ENCODE data around the gene SLC35G4. TPM values are rescaled to one million over a fixed set of nuclear protein-coding genes. Genes with fewer than 3 reads are reported as not detected.
"Not testable (repeated sequence)": the region's sequence is repeated elsewhere in the genome, so short reads cannot be mapped to it uniquely, and the experiment has no call there.

The SLC35G4 gene
- not detected for total RNA-seq
- not detected for polyA plus RNA-seq (ENCODE audit: insufficient read depth in 1 of 8, insufficient read length in 8 of 8, low replicate concordance in 1 of 8)
- long read RNA-seq, donor 1: 0 reads
- long read RNA-seq, donor 2: 0 reads
- long read RNA-seq, donor 3: 0 reads
- long read RNA-seq, donor 4: 0 reads
- long read RNA-seq, donor 5, partial matches to known transcripts: 0 of 1 reads
- long read RNA-seq, donor 5, other reads (novel, unspliced or antisense): 0 of 1 reads
- long read RNA-seq, donor 6: 0 reads
- long read RNA-seq, donor 7: 0 reads
- long read RNA-seq, donor 8: 0 reads
- long read RNA-seq, donor 9: 0 reads
- long read RNA-seq, donor 10: 0 reads
- long read RNA-seq, donor 11: 0 reads

- not testable (repeated sequence) for H3K4me1 ChIP-seq (ENCODE audit: control insufficient read depth, insufficient read depth, low read length); DNase-seq; H3K36me3 ChIP-seq (ENCODE audit: control insufficient read depth, insufficient read depth, low read length); H3K4me3 ChIP-seq (ENCODE audit: low read length); H3K27ac ChIP-seq (ENCODE audit: low read length); H3K9me3 ChIP-seq (replicated peaks; ENCODE audit: control insufficient read depth, low read depth, low read length); H3K27me3 ChIP-seq (ENCODE audit: control insufficient read depth, insufficient read depth, low read length)
- WGBS (ENCODE audit: insufficient coverage): 84% methylated on average over 4 of the region's 9 CpGs
Measured at GRCh38 chr18:11609488-11609887, at the start of gene SLC35G4. SLC35G4 (plus strand) TSS chr18:11609596; CDS start chr18:11609596, 0 bp downstream.

- Histone ChIP-seq H3K4me3 (ENCODE audit: low read length) (no peak overlapping the region), H3K36me3 (ENCODE audit: control insufficient read depth, insufficient read depth, low read length) (no peaks in the 10 kb centered on the region), H3K9me3 (replicated peaks; ENCODE audit: control insufficient read depth, low read depth, low read length) (no peaks in the 10 kb centered on the region), H3K27me3 (ENCODE audit: control insufficient read depth, insufficient read depth, low read length) (no peaks in the 10 kb centered on the region), H3K4me1 (ENCODE audit: control insufficient read depth, insufficient read depth, low read length) (no peaks in the 10 kb centered on the region), H3K27ac (ENCODE audit: low read length) (no peak overlapping the region)
- DNase-seq: no peak
- no CpG with 5 or more reads among the region's 4 CpGs for WGBS (ENCODE audit: insufficient coverage)
Measured at GRCh38 chr18:11561293-11561692, 48.1 kb upstream of the SLC35G4 start.

- Histone ChIP-seq H3K27ac (ENCODE audit: low read length) (no peak overlapping the region), H3K27me3 (ENCODE audit: control insufficient read depth, insufficient read depth, low read length) (no peaks in the 10 kb centered on the region), H3K36me3 (ENCODE audit: control insufficient read depth, insufficient read depth, low read length) (no peaks in the 10 kb centered on the region), H3K4me1 (ENCODE audit: control insufficient read depth, insufficient read depth, low read length) (no peaks in the 10 kb centered on the region), H3K4me3 (ENCODE audit: low read length) (no peak overlapping the region), H3K9me3 (replicated peaks; ENCODE audit: control insufficient read depth, low read depth, low read length) (no peaks in the 10 kb centered on the region)
- no peak for DNase-seq
- 60% methylated on average over 1 of the region's 5 CpGs for WGBS (ENCODE audit: insufficient coverage)
Measured at GRCh38 chr18:11565716-11566115, 43.7 kb upstream of the SLC35G4 start.

GRCh38 chr18:11566236-11566965, 43.0 kb upstream of the SLC35G4 start:
- no peak for DNase-seq
- WGBS (ENCODE audit: insufficient coverage): 63% methylated on average over 3 of the region's 5 CpGs
- H3K27me3 ChIP-seq (ENCODE audit: control insufficient read depth, insufficient read depth, low read length): no peaks in the 10 kb centered on the region
- H3K4me3 ChIP-seq (ENCODE audit: low read length): no peak overlapping the region
- no peaks in the 10 kb centered on the region for H3K36me3 ChIP-seq (ENCODE audit: control insufficient read depth, insufficient read depth, low read length)
- H3K4me1 ChIP-seq (ENCODE audit: control insufficient read depth, insufficient read depth, low read length): no peaks in the 10 kb centered on the region
- no peaks in the 10 kb centered on the region for H3K9me3 ChIP-seq (replicated peaks; ENCODE audit: control insufficient read depth, low read depth, low read length)
- no peak overlapping the region for H3K27ac ChIP-seq (ENCODE audit: low read length)

GRCh38 chr18:11567396-11567795, 42.0 kb upstream of the SLC35G4 start:
- Histone ChIP-seq H3K27ac (ENCODE audit: low read length) (no peak overlapping the region), H3K4me3 (ENCODE audit: low read length) (no peak overlapping the region), H3K36me3 (ENCODE audit: control insufficient read depth, insufficient read depth, low read length) (no peaks in the 10 kb centered on the region), H3K27me3 (ENCODE audit: control insufficient read depth, insufficient read depth, low read length) (no peaks in the 10 kb centered on the region), H3K9me3 (replicated peaks; ENCODE audit: control insufficient read depth, low read depth, low read length) (no peaks in the 10 kb centered on the region), H3K4me1 (ENCODE audit: control insufficient read depth, insufficient read depth, low read length) (no peaks in the 10 kb centered on the region)
- 75% methylated on average over 7 of the region's 7 CpGs for WGBS (ENCODE audit: insufficient coverage)
- no peak for DNase-seq

GRCh38 chr18:11570073-11570588, 39.3 kb upstream of the SLC35G4 start:
- Histone ChIP-seq H3K4me3 (ENCODE audit: low read length) (no peak overlapping the region), H3K9me3 (replicated peaks; ENCODE audit: control insufficient read depth, low read depth, low read length) (no peaks in the 10 kb centered on the region), H3K4me1 (ENCODE audit: control insufficient read depth, insufficient read depth, low read length) (no peaks in the 10 kb centered on the region), H3K27ac (ENCODE audit: low read length) (no peak overlapping the region), H3K36me3 (ENCODE audit: control insufficient read depth, insufficient read depth, low read length) (no peaks in the 10 kb centered on the region), H3K27me3 (ENCODE audit: control insufficient read depth, insufficient read depth, low read length) (no peaks in the 10 kb centered on the region)
- 73% methylated on average over 7 of the region's 10 CpGs for WGBS (ENCODE audit: insufficient coverage)
- DNase-seq: no peak

GRCh38 chr18:11570769-11571412, 38.5 kb upstream of the SLC35G4 start:
- Histone ChIP-seq H3K4me3 (ENCODE audit: low read length) (no peak overlapping the region), H3K36me3 (ENCODE audit: control insufficient read depth, insufficient read depth, low read length) (no peaks in the 10 kb centered on the region), H3K4me1 (ENCODE audit: control insufficient read depth, insufficient read depth, low read length) (no peaks in the 10 kb centered on the region), H3K27ac (ENCODE audit: low read length) (no peak overlapping the region), H3K9me3 (replicated peaks; ENCODE audit: control insufficient read depth, low read depth, low read length) (no peaks in the 10 kb centered on the region), H3K27me3 (ENCODE audit: control insufficient read depth, insufficient read depth, low read length) (no peaks in the 10 kb centered on the region)
- 88% methylated on average over 7 of the region's 14 CpGs for WGBS (ENCODE audit: insufficient coverage)
- peak; percentile 63 for DNase-seq

- no peaks in the 10 kb centered on the region for H3K9me3 ChIP-seq (replicated peaks; ENCODE audit: control insufficient read depth, low read depth, low read length)
- H3K27ac ChIP-seq (ENCODE audit: low read length): no peak overlapping the region
- H3K4me3 ChIP-seq (ENCODE audit: low read length): no peak overlapping the region
- WGBS (ENCODE audit: insufficient coverage): 89% methylated on average over 6 of the region's 9 CpGs
- H3K4me1 ChIP-seq (ENCODE audit: control insufficient read depth, insufficient read depth, low read length): no peaks in the 10 kb centered on the region
- no peaks in the 10 kb centered on the region for H3K27me3 ChIP-seq (ENCODE audit: control insufficient read depth, insufficient read depth, low read length)
- no peak for DNase-seq
- H3K36me3 ChIP-seq (ENCODE audit: control insufficient read depth, insufficient read depth, low read length): no peaks in the 10 kb centered on the region
Measured at GRCh38 chr18:11572201-11572600, 37.2 kb upstream of the SLC35G4 start.

- WGBS (ENCODE audit: insufficient coverage): 94% methylated on average over 1 of the region's 3 CpGs
Measured at GRCh38 chr18:11574545-11574944, 34.9 kb upstream of the SLC35G4 start.

More at GRCh38 chr18:11574545-11574944, 34.9 kb upstream of the SLC35G4 start:
- Histone ChIP-seq H3K9me3 (replicated peaks; ENCODE audit: control insufficient read depth, low read depth, low read length) (no peaks in the 10 kb centered on the region), H3K27ac (ENCODE audit: low read length) (no peak overlapping the region), H3K4me1 (ENCODE audit: control insufficient read depth, insufficient read depth, low read length) (no peaks in the 10 kb centered on the region), H3K4me3 (ENCODE audit: low read length) (no peak overlapping the region), H3K36me3 (ENCODE audit: control insufficient read depth, insufficient read depth, low read length) (no peaks in the 10 kb centered on the region), H3K27me3 (ENCODE audit: control insufficient read depth, insufficient read depth, low read length) (no peaks in the 10 kb centered on the region)
- DNase-seq: no peak
